ENCODE measurements around the gene IL17RE. TPM values are rescaled to one million over a fixed set of nuclear protein-coding genes. Genes with fewer than 3 reads are reported as not detected.

IL17RE gene
- total and polyA plus RNA-seq, 4 donors: 0.79 to 2.7 (median 1.4) TPM

- Histone ChIP-seq H3K4me1 (ENCODE audit: control insufficient read depth, insufficient read depth, low read length) (peaks cover 37% of the 10 kb centered on the region), H3K4me3 (ENCODE audit: low read depth, low read length) (no peak overlapping the region), H3K27ac (ENCODE audit: low read depth, low read length) (no peak overlapping the region), H3K27me3 (ENCODE audit: control insufficient read depth, insufficient read depth, low read length) (no peaks in the 10 kb centered on the region), H3K9me3 (ENCODE audit: control insufficient read depth, insufficient read depth, low read length) (no peaks in the 10 kb centered on the region), H3K36me3 (ENCODE audit: control insufficient read depth, insufficient read depth, low read length) (peaks cover 3% of the 10 kb centered on the region)
- WGBS (ENCODE audit: insufficient coverage): 62% methylated on average over 1 of the region's 1 CpG
- no peak for DNase-seq (ENCODE audit: low read depth in 4 of 6, low spot score in 6 of 6)
These were observed 11.4 kb downstream of the IL17RE start for GRCh38 chr3:9914011-9914410.

DNA sequence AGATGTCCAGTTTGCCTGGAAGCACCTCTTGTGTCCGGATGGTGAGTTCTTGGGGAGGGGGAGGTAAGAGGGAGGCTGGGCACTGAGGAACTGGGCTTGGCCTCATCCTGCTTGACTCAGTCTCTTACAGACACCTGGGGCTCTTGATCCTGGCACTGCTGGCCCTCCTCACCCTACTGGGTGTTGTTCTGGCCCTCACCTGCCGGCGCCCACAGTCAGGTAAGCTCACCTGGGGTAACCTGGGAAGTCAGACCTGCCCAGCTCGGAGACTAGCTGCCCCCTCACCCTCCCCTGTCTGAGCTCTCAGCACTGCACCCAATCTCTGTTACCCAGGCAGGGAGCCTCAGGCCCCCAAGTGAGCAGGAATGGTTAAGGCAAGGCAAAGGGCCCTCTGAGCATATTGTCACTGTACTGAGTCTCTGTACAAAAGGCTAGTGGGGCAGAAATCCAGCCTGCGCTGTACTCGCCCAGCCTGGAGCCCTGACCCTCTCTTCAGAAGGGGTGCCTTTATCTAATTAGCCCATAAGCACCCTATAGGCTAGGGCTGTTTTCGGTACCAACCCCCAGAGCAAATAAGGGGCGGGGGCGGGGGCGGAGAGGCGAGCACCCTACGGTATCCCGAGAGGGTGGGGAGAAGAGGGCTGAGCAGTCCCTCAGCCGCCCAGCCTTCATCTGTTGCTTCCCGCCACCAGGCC is 12.1 kb downstream of the IL17RE start:
- Histone ChIP-seq H3K36me3 (ENCODE audit: control insufficient read depth, insufficient read depth, low read length) (peaks cover 3% of the 10 kb centered on the region), H3K27me3 (ENCODE audit: control insufficient read depth, insufficient read depth, low read length) (no peaks in the 10 kb centered on the region), H3K4me3 (ENCODE audit: low read depth, low read length) (peak overlapping the region; percentile 31), H3K4me1 (ENCODE audit: control insufficient read depth, insufficient read depth, low read length) (peaks cover 37% of the 10 kb centered on the region), H3K9me3 (ENCODE audit: control insufficient read depth, insufficient read depth, low read length) (no peaks in the 10 kb centered on the region), H3K27ac (ENCODE audit: low read depth, low read length) (peak overlapping the region; percentile 69)
- DNase-seq (ENCODE audit: low read depth in 4 of 6, low spot score in 6 of 6): no peak
- WGBS (ENCODE audit: insufficient coverage): 33% methylated on average over 11 of the region's 15 CpGs

- H3K4me1 ChIP-seq (ENCODE audit: control insufficient read depth, insufficient read depth, low read length): peaks cover 37% of the 10 kb centered on the region
These were observed 12.8 kb downstream of the IL17RE start for GRCh38 chr3:9915254-9916141.

GRCh38 chr3:9916346-9916733 is 13.7 kb downstream of the IL17RE start:
- peak in 1 of 6 donors; percentile 75 for DNase-seq (ENCODE audit: low read depth in 4 of 6, low spot score in 6 of 6)
- no peaks in the 10 kb centered on the region for H3K9me3 ChIP-seq (ENCODE audit: control insufficient read depth, insufficient read depth, low read length)
- peak overlapping the region; percentile 91 for H3K27ac ChIP-seq (ENCODE audit: low read depth, low read length)
- no peaks in the 10 kb centered on the region for H3K27me3 ChIP-seq (ENCODE audit: control insufficient read depth, insufficient read depth, low read length)
- H3K4me3 ChIP-seq (ENCODE audit: low read depth, low read length): peak overlapping the region; percentile 57
- WGBS (ENCODE audit: insufficient coverage): 53% methylated on average over 4 of the region's 7 CpGs
- H3K36me3 ChIP-seq (ENCODE audit: control insufficient read depth, insufficient read depth, low read length): peaks cover 7% of the 10 kb centered on the region
- H3K4me1 ChIP-seq (ENCODE audit: control insufficient read depth, insufficient read depth, low read length): peaks cover 37% of the 10 kb centered on the region

More at GRCh38 chr3:9915254-9916141, 12.8 kb downstream of the IL17RE start:
- H3K27ac ChIP-seq (ENCODE audit: low read depth, low read length): peak overlapping the region; percentile 91
- WGBS (ENCODE audit: insufficient coverage): under 1% methylated on average over 92 of the region's 99 CpGs
- DNase-seq (ENCODE audit: low read depth in 4 of 6, low spot score in 6 of 6): peak in 3 of 6 donors; percentile 26 to 80 (median 78)
- H3K4me3 ChIP-seq (ENCODE audit: low read depth, low read length): peak overlapping the region; percentile 54
- peaks cover 6% of the 10 kb centered on the region for H3K36me3 ChIP-seq (ENCODE audit: control insufficient read depth, insufficient read depth, low read length)
- no peaks in the 10 kb centered on the region for H3K27me3 ChIP-seq (ENCODE audit: control insufficient read depth, insufficient read depth, low read length)
- H3K9me3 ChIP-seq (ENCODE audit: control insufficient read depth, insufficient read depth, low read length): no peaks in the 10 kb centered on the region

DNA sequence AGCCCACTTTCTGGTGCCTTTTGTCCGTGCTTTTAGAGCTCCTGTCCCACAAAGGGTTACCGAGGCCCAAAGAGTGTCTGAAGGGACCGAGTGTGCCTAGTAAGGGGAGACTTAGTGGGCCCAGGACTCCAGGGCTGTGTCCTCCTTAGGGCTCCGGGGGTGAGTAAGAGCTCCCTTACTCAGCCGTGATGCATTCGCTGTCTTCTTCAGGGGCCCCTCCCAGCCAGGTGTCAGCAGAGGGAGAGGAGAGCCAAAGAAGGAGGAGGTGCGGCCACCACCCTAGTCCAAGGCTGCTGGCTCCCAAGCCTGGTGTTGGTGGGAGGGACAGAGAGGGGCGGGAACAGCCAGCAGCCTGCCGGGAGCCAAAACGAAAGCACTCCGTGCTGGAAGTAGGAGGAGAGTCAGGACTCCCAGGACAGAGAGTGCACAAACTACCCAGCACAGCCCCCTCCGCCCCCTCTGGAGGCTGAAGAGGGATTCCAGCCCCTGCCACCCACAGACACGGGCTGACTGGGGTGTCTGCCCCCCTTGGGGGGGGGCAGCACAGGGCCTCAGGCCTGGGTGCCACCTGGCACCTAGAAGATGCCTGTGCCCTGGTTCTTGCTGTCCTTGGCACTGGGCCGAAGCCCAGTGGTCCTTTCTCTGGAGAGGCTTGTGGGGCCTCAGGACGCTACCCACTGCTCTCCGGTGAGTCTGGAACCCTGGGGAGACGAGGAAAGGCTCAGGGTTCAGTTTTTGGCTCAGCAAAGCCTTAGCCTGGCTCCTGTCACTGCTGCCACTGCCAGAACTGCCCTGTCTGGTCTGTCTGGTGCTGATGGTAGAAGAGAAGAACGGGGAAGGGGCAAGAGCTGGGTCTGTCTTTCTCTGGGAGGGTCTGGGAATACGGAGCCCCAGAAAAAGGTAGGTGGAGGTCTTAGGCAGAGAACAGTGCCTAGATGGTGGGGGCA is 14.4 kb downstream of the IL17RE start, which contains the start of gene IL17RC:
Gene IL17RC (plus strand): TSS at position 365 of the 947 bp plus-strand sequence. CDS start 218 bp downstream, at position 583.
- 33% methylated on average over 16 of the region's 19 CpGs for WGBS (ENCODE audit: insufficient coverage)
- Histone ChIP-seq H3K4me3 (ENCODE audit: low read depth, low read length) (peak within 1 kb of the TSS; percentile 57), H3K36me3 (ENCODE audit: control insufficient read depth, insufficient read depth, low read length) (peaks cover 7% of the 10 kb centered on the region), H3K4me1 (ENCODE audit: control insufficient read depth, insufficient read depth, low read length) (peaks cover 37% of the 10 kb centered on the region), H3K27ac (ENCODE audit: low read depth, low read length) (peak within 1 kb of the TSS; percentile 91), H3K9me3 (ENCODE audit: control insufficient read depth, insufficient read depth, low read length) (no peaks in the 10 kb centered on the region), H3K27me3 (ENCODE audit: control insufficient read depth, insufficient read depth, low read length) (no peaks in the 10 kb centered on the region)
- peak in 2 of 6 donors; percentile 45 to 86 for DNase-seq (ENCODE audit: low read depth in 4 of 6, low spot score in 6 of 6)

- no peaks in the 10 kb centered on the region for H3K9me3 ChIP-seq (ENCODE audit: control insufficient read depth, insufficient read depth, low read length)
- peaks cover 7% of the 10 kb centered on the region for H3K36me3 ChIP-seq (ENCODE audit: control insufficient read depth, insufficient read depth, low read length)
- DNase-seq (ENCODE audit: low read depth in 4 of 6, low spot score in 6 of 6): no peak
- H3K4me3 ChIP-seq (ENCODE audit: low read depth, low read length): no peak overlapping the region
- H3K27ac ChIP-seq (ENCODE audit: low read depth, low read length): no peak overlapping the region
- WGBS (ENCODE audit: insufficient coverage): 95% methylated on average over 10 of the region's 10 CpGs
- H3K4me1 ChIP-seq (ENCODE audit: control insufficient read depth, insufficient read depth, low read length): peaks cover 37% of the 10 kb centered on the region
- no peaks in the 10 kb centered on the region for H3K27me3 ChIP-seq (ENCODE audit: control insufficient read depth, insufficient read depth, low read length)
These were observed 15.2 kb downstream of the IL17RE start for GRCh38 chr3:9917820-9918219.

DNA sequence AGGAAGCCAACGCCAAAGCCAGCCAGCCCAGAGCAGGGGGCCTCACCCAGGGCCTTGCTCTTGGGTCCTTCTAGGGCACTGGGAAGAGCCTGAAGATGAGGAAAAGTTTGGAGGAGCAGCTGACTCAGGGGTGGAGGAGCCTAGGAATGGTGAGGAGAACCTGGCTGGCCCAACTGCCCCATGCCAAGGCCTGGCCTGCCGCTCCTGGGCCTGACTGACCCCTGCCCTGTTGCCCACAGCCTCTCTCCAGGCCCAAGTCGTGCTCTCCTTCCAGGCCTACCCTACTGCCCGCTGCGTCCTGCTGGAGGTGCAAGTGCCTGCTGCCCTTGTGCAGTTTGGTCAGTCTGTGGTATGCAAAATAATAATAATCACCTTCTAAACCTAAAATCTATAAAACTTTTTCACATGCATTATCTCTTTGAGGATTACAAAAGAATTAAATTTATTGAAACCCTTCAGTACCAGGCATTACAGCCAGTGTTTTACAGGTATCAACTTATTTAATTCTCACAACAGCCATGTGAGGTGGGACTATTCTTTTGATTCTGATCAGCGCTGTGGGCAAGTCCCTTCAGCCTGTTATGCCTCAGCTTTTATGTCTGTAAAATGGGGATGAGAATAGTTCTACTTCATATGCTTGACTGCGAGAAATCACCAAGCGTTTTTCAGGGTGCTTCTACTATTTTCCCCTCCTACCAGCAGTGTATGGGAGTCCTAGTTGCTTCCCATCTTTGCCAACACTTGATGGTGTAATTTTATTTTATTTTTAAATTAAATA is 15.8 kb downstream of the IL17RE start:
- peaks cover 7% of the 10 kb centered on the region for H3K36me3 ChIP-seq (ENCODE audit: control insufficient read depth, insufficient read depth, low read length)
- no peak overlapping the region for H3K27ac ChIP-seq (ENCODE audit: low read depth, low read length)
- H3K4me3 ChIP-seq (ENCODE audit: low read depth, low read length): no peak overlapping the region
- H3K4me1 ChIP-seq (ENCODE audit: control insufficient read depth, insufficient read depth, low read length): peaks cover 37% of the 10 kb centered on the region
- WGBS (ENCODE audit: insufficient coverage): 94% methylated on average over 3 of the region's 8 CpGs
- no peak for DNase-seq (ENCODE audit: low read depth in 4 of 6, low spot score in 6 of 6)
- H3K9me3 ChIP-seq (ENCODE audit: control insufficient read depth, insufficient read depth, low read length): no peaks in the 10 kb centered on the region
- no peaks in the 10 kb centered on the region for H3K27me3 ChIP-seq (ENCODE audit: control insufficient read depth, insufficient read depth, low read length)

- Histone ChIP-seq H3K9me3 (ENCODE audit: control insufficient read depth, insufficient read depth, low read length) (no peaks in the 10 kb centered on the region), H3K36me3 (ENCODE audit: control insufficient read depth, insufficient read depth, low read length) (peaks cover 10% of the 10 kb centered on the region), H3K27ac (ENCODE audit: low read depth, low read length) (no peak overlapping the region), H3K4me3 (ENCODE audit: low read depth, low read length) (no peak overlapping the region), H3K27me3 (ENCODE audit: control insufficient read depth, insufficient read depth, low read length) (no peaks in the 10 kb centered on the region), H3K4me1 (ENCODE audit: control insufficient read depth, insufficient read depth, low read length) (peaks cover 11% of the 10 kb centered on the region)
- WGBS (ENCODE audit: insufficient coverage): 95% methylated on average over 20 of the region's 23 CpGs
- no peak for DNase-seq (ENCODE audit: low read depth in 4 of 6, low spot score in 6 of 6)
These were observed 25.5 kb downstream of the IL17RE start for GRCh38 chr3:9928158-9928557.

Measured in spinal cord (tissue), 10 donors.